GM08714 (cell line): ENCODE measurements around the gene CCDC38.

ENCODE experiments used
- H3K4me3 ChIP-seq: fragments of 200-500 bp; sonication (Bioruptor generic); 2 replicates; pipeline ENCODE4 v1.5.1; 2014; ENCODE audit warnings: mild to moderate bottlenecking, low read length, inconsistent platforms
- ZNF274 ChIP-seq: IDR thresholded peaks from 2 replicates; pipeline ENCODE4 v1.6.1; 2012; ENCODE audit warnings: mild to moderate bottlenecking, low read depth, low read length

Gene CCDC38

DNA sequence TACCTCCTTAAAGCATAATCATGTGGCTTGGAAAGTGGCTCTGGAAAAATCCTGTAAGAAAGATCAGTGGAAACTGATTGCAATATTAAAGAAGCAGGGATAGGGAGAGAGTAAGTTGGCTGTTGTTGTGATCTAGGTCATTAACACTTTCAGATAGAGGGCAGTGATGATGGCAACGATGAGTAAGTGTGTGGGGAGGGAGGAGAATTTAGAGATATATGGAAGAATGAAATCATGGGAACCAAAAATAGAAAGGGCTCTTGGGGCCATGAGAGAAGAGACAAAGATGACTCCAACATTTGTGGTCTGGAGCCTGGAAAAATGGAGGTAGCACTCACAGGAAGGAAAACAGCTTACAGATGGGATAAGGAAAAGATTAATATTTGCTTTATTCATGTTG, 60.3 kb downstream of the CCDC38 start:
- no peak for TF ChIP-seq ZNF274
- H3K4me3 ChIP-seq, result no peak overlapping the region

DNA sequence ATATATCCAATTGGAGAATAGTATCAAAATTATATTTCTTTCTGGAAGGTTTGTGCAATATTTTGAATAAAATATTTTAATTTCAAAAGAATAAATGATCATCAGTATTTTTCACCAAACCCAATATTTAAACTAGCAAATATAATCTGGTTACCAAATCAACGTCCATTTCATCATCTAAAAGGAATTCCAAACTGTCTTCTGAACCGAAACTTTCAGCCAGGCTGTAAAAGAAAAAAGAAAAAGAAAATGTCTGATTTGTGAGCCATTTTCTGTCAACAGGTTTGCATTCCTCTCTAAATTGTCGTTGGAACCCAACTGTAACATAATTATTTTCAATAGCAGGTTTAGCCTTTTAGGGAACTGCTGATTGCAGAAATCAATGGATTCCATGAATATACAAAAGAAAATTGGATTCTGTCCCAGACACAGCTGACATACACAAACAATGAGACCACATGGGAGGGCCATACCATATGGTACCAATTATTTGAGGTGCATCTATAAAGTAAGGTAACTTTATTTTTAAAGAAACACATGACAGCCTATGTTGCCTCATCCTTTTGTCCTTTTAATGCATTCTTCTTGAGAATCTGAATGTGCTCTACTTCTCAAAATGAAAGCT, 61.0 kb downstream of the CCDC38 start:
- H3K4me3 ChIP-seq, result no peak overlapping the region
- TF ChIP-seq ZNF274, result no peak

DNA sequence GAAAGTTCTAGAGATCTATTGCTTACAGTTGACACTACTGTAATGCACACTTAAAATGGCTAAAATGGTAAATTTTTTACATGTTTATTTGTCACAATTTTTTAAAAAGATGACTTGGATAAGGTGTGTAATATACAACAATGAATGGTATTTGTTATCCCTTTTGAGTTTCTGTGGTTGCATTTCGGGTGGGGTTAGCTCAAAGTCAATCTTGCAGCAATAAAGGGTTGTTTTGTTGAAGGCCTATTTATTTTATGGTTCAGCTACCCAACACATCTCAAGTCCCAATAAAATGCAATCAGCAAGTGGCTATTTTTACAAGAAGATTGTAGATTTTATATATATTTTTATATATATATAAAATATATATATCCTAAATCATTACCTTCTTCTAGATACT, 61.5 kb downstream of the CCDC38 start:
- H3K4me3 ChIP-seq, result no peak overlapping the region
- no peak for TF ChIP-seq ZNF274

DNA sequence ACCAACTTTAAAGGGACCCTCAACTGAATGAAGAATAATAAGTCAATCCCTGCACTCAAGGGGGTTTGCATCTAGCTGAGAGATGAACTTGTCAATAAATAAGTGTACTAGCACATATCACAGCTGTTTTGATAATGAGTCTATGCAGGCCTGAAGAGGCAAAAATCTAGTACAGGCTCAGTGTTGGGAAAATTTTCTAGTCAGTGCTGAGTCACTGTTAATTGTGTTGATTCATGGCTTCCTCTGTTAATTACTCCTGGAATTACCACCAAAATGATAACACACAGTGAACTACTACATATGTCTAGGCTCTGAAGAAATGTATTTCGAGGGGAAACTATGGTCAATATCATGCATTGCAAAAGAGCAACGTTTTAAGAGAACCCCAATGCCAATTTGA, 64.8 kb downstream of the CCDC38 start:
- no peak overlapping the region for H3K4me3 ChIP-seq
- TF ChIP-seq ZNF274, result no peak

DNA sequence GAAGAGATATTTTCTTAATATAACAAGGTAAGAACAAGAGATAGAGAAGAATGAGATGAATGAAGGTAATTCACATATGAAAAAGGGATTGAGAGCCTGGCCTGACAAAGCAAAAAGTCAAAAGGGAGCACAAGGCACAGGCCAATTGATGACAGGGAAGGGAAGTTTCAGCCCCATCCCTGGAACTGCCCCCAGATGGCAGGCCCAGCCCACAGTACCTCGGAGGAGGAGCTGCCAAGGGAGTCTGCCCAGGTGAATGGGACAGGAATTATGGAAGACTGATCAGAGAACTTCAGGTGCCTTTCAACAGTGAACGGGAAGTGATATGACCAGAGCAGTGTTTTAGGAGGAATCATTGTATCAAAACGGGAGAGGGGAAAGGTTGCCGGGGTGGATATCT, 68.0 kb downstream of the CCDC38 start:
- TF ChIP-seq ZNF274, result no peak
- H3K4me3 ChIP-seq, result no peak overlapping the region

GRCh38 chr12:95870897-95871296, 71.5 kb downstream of the CCDC38 start:
- no peak for TF ChIP-seq ZNF274
- no peak overlapping the region for H3K4me3 ChIP-seq

DNA sequence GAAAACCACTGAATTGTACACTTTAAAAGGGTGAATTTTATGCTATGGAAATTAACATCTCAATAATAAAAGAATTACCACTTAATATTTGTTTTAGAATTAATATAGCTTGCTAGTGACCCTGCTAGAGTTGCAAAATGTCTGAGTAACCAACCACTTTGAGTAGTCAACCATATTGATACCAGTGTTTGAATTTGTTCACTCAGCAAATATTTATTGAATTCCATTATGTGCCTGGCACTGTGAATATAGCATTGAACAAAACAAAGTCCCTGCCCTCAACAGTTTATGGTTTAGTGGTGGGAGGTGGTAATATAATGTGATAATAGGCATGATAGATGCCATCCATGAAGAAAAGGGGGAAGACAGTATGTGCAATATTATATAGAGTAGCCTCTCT, 79.1 kb downstream of the CCDC38 start:
- no peak for TF ChIP-seq ZNF274
- no peak overlapping the region for H3K4me3 ChIP-seq

DNA sequence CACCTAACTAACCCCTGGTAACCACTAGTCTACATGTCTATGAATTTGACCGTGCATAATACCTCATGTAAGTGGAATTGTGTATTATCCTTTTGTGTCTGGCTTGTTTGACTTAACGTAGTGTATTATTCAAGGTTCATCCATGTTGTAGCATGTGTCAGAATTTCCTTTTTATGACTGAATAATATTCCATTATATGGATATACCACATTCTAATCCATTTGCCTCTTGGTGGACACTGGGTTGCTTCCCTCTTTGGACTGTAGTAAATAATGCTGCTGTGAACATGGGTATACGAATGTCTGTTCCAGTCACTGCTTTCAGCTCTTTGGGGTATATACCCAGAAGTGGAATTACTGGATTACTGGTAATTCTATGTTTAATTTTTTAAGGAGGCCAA, 80.4 kb downstream of the CCDC38 start:
- TF ChIP-seq ZNF274, result no peak
- H3K4me3 ChIP-seq, result no peak overlapping the region

- peak overlapping the region; percentile 90 for H3K4me3 ChIP-seq
- no peak for TF ChIP-seq ZNF274
Observed at GRCh38 chr12:95859947-95860850, 82.2 kb downstream of the CCDC38 start.

- peak overlapping the region; percentile 90 for H3K4me3 ChIP-seq
- TF ChIP-seq ZNF274, result no peak
Observed at GRCh38 chr12:95859344-95859816, 83.0 kb downstream of the CCDC38 start.

GRCh38 chr12:95858451-95859343, 83.7 kb downstream of the CCDC38 start, which contains the start of gene SNRPF:
Gene SNRPF (plus strand): TSS chr12:95858952. CDS start chr12:95859074, 122 bp downstream.
- TF ChIP-seq ZNF274, result no peak
- peak within 1 kb of the TSS; percentile 90 for H3K4me3 ChIP-seq

- TF ChIP-seq ZNF274, result no peak
- H3K4me3 ChIP-seq, result no peak overlapping the region
Observed at GRCh38 chr12:95857799-95858198, 84.6 kb downstream of the CCDC38 start.

- TF ChIP-seq ZNF274, result no peak
- H3K4me3 ChIP-seq, result no peak overlapping the region
Observed at GRCh38 chr12:95857156-95857555, 85.3 kb downstream of the CCDC38 start.

DNA sequence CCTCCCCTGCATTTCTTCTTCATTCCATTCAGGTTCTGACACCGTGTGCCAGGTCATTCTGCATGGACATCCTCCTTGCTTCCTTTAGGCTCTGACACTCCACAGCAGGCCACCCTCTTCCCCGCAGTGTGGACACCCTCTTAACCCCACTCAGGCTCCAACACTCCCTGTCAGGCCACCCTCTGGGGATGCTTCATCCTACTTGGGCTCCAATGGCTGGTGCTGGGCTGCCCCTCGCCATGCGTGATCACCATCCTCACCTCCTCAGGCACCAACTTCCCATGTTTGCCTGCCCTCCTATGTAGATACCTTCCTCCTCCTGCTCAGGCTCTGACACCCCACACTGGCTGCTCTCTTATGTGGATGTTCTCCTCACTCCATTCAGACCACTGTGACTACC, 90.3 kb downstream of the CCDC38 start:
- TF ChIP-seq ZNF274, result no peak
- H3K4me3 ChIP-seq, result no peak overlapping the region
